Measurements from ENCODE around the gene PIGT. TPM values are rescaled to one million over a fixed set of nuclear protein-coding genes. Genes with fewer than 3 reads are reported as not detected.

The PIGT gene
- total RNA-seq, 1 donor from 2014 or later: 142 TPM

GRCh38 chr20:45407783-45408645, 7.9 kb upstream of the PIGT start, which contains the start of gene DBNDD2:
TSS of gene DBNDD2 (plus strand) at chr20:45408289. CDS start at chr20:45408468, 179 bp downstream.
- no peaks in the 10 kb centered on the region for H3K27me3 ChIP-seq
- no peak for DNase-seq (ENCODE audit: low spot score in 2 of 2)
- no peaks in the 10 kb centered on the region for H3K9me3 ChIP-seq
- no peak for TF ChIP-seq CTCF (IDR thresholded peaks at IDR 0.05)
- intact Hi-C loops (cut with DNase I): loop anchor here (1.0 to 10.0 kb wide), 7 partner anchors 8 to 1197 kb away; partner anchors contain the start of genes OSER1, PIGT, STK4 and SYS1
- H3K4me1 ChIP-seq: peaks cover 9 to 20% of the 10 kb centered on the region in 2 donors
- H3K36me3 ChIP-seq: peaks cover 22 to 38% of the 10 kb centered on the region in 2 donors
- peak within 1 kb of the TSS; percentile 95 to 99 for H3K27ac ChIP-seq
- H3K4me3 ChIP-seq: peak within 1 kb of the TSS; percentile 81 to 98

- intact Hi-C loops (cut with DNase I): loop anchor here (10.0 kb wide), 2 partner anchors 444 to 566 kb away; partner anchors contain the start of genes STK4, TOMM34 and ZNF335
- no peak for DNase-seq (ENCODE audit: low spot score in 2 of 2)
- Histone ChIP-seq H3K27ac (peak overlapping the region; percentile 95 to 99), H3K36me3 (peaks cover 22 to 38% of the 10 kb centered on the region in 2 donors), H3K4me1 (peaks cover 9 to 20% of the 10 kb centered on the region in 2 donors), H3K27me3 (no peaks in the 10 kb centered on the region), H3K9me3 (no peaks in the 10 kb centered on the region), H3K4me3 (peak overlapping the region; percentile 81 to 98)
- TF ChIP-seq CTCF (IDR thresholded peaks at IDR 0.05): no peak
Measured at GRCh38 chr20:45408646-45409213, 7.2 kb upstream of the PIGT start.

GRCh38 chr20:45409521-45410272, 6.2 kb upstream of the PIGT start:
- no peak for TF ChIP-seq CTCF (IDR thresholded peaks at IDR 0.05)
- H3K27me3 ChIP-seq: no peaks in the 10 kb centered on the region
- no peak for DNase-seq (ENCODE audit: low spot score in 2 of 2)
- peak overlapping the region in 1 of 2 donors; percentile 43 for H3K27ac ChIP-seq
- intact Hi-C loops (cut with DNase I): loop anchor here (10.0 kb wide), 2 partner anchors 445 to 565 kb away; partner anchors contain the start of genes STK4, TOMM34 and ZNF335
- peaks cover 9 to 20% of the 10 kb centered on the region in 2 donors for H3K4me1 ChIP-seq
- H3K36me3 ChIP-seq: peaks cover 22 to 38% of the 10 kb centered on the region in 2 donors
- no peak overlapping the region for H3K4me3 ChIP-seq
- no peaks in the 10 kb centered on the region for H3K9me3 ChIP-seq

- H3K4me1 ChIP-seq: peaks cover 12 to 22% of the 10 kb centered on the region in 2 donors
- H3K4me3 ChIP-seq: no peak overlapping the region
- H3K36me3 ChIP-seq: peaks cover 22 to 38% of the 10 kb centered on the region in 2 donors
- peak overlapping the region in 1 of 2 donors; percentile 7 for H3K27ac ChIP-seq
- no peaks in the 10 kb centered on the region for H3K27me3 ChIP-seq
- DNase-seq (ENCODE audit: low spot score in 2 of 2): no peak
- TF ChIP-seq CTCF (IDR thresholded peaks at IDR 0.05): no peak
- intact Hi-C loops (cut with DNase I): no loop called here
- no peaks in the 10 kb centered on the region for H3K9me3 ChIP-seq
Measured at GRCh38 chr20:45410887-45411286, 5.1 kb upstream of the PIGT start.

GRCh38 chr20:45412653-45413052, 3.3 kb upstream of the PIGT start:
- Histone ChIP-seq H3K9me3 (no peaks in the 10 kb centered on the region), H3K4me1 (peaks cover 15 to 35% of the 10 kb centered on the region in 2 donors), H3K27me3 (no peaks in the 10 kb centered on the region), H3K36me3 (peaks cover 22 to 38% of the 10 kb centered on the region in 2 donors), H3K4me3 (no peak overlapping the region), H3K27ac (no peak overlapping the region)
- intact Hi-C loops (cut with DNase I): no loop called here
- TF ChIP-seq CTCF (IDR thresholded peaks at IDR 0.05): no peak
- no peak for DNase-seq (ENCODE audit: low spot score in 2 of 2)
